ENCODE data around the gene NECTIN4.

Gene NECTIN4

DNA sequence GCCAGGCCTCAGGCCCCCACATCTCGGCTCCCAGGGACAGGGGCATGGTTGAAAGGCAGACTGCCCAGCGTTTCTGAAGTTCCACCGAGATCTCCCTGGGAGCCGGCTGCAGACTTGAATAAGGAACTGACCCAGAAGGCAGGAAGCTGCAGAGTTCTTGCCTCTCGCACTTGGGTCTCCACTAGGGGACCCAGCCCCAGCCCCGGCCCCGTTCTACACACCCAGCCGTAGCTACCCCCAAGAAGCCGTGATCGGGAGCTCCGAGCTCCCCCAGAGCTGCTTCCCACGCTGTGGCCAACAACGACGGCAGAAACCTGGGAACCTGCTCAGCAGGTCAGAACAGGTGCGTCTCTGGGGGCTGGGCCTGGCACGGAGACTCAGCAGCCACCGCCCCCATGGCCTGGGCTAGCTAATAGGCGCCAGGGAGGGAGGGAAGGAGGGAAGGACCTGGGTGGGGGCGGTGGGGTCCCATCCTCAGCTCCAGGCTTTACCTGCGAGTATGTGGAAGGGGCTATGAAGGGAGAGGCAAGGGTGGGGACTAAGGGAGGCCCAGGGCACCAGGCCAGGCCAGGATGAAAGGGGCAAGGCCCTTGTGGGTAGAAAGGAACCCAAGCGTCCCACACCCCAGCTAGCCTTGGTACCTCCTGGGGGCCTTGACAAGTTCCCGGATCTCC, at the start of gene NECTIN4:
NECTIN4 (minus strand) TSS at position 308 of the 674 bp plus-strand sequence; CDS start at position 46, 262 bp downstream.
- in situ Hi-C loops (cut with HindIII; ENCODE audit: low pct_ligation_motif_present, low sequenced_read_pairs), result no loop called here
- H3K27ac ChIP-seq, result no peak within 1 kb of the TSS
- TF ChIP-seq, protein P1, sequence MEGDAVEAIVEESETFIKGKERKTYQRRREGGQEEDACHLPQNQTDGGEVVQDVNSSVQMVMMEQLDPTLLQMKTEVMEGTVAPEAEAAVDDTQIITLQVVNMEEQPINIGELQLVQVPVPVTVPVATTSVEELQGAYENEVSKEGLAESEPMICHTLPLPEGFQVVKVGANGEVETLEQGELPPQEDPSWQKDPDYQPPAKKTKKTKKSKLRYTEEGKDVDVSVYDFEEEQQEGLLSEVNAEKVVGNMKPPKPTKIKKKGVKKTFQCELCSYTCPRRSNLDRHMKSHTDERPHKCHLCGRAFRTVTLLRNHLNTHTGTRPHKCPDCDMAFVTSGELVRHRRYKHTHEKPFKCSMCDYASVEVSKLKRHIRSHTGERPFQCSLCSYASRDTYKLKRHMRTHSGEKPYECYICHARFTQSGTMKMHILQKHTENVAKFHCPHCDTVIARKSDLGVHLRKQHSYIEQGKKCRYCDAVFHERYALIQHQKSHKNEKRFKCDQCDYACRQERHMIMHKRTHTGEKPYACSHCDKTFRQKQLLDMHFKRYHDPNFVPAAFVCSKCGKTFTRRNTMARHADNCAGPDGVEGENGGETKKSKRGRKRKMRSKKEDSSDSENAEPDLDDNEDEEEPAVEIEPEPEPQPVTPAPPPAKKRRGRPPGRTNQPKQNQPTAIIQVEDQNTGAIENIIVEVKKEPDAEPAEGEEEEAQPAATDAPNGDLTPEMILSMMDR (IDR thresholded peaks at IDR 0.05; ENCODE audit: low read depth, low read length, missing control alignments), result no peak
- no peaks in the 10 kb centered on the region for H3K27me3 ChIP-seq (replicated peaks)
- H3K4me3 ChIP-seq (ENCODE audit: low read depth, low read length), result no peak within 1 kb of the TSS
- no peaks in the 10 kb centered on the region for H3K36me3 ChIP-seq (replicated peaks)
- no peak for DNase-seq

GRCh38 chr1:161138431-161138830, 49.1 kb upstream of the NECTIN4 start:
- no peak for DNase-seq
- Histone ChIP-seq H3K27me3 (replicated peaks) (no peaks in the 10 kb centered on the region), H3K36me3 (replicated peaks) (no peaks in the 10 kb centered on the region), H3K27ac (no peak overlapping the region), H3K4me3 (ENCODE audit: low read depth, low read length) (no peak overlapping the region)
- in situ Hi-C loops (cut with HindIII; ENCODE audit: low pct_ligation_motif_present, low sequenced_read_pairs), result loop anchor here (25.0 kb wide), 1 partner anchor 101 kb away; the partner anchor contains the start of genes TSTD1 and USF1
- TF ChIP-seq, protein P1 (IDR thresholded peaks at IDR 0.05; ENCODE audit: low read depth, low read length, missing control alignments), result no peak

- no peaks in the 10 kb centered on the region for H3K27me3 ChIP-seq (replicated peaks)
- H3K4me3 ChIP-seq (ENCODE audit: low read depth, low read length), result no peak overlapping the region
- no peak overlapping the region for H3K27ac ChIP-seq
- no peak for DNase-seq
- in situ Hi-C loops (cut with HindIII; ENCODE audit: low pct_ligation_motif_present, low sequenced_read_pairs), result loop anchor here (25.0 kb wide), 1 partner anchor 101 kb away; the partner anchor contains the start of genes TSTD1 and USF1
- TF ChIP-seq, protein P1 (IDR thresholded peaks at IDR 0.05; ENCODE audit: low read depth, low read length, missing control alignments), result no peak
- H3K36me3 ChIP-seq (replicated peaks), result no peaks in the 10 kb centered on the region
Measured at GRCh38 chr1:161137881-161138280, 48.5 kb upstream of the NECTIN4 start.

GRCh38 chr1:161133220-161133740, 43.9 kb upstream of the NECTIN4 start:
- no peaks in the 10 kb centered on the region for H3K27me3 ChIP-seq (replicated peaks)
- H3K4me3 ChIP-seq (ENCODE audit: low read depth, low read length), result peak overlapping the region; percentile 92
- H3K27ac ChIP-seq, result peak overlapping the region; percentile 94
- no peak for DNase-seq
- in situ Hi-C loops (cut with HindIII; ENCODE audit: low pct_ligation_motif_present, low sequenced_read_pairs), result loop anchor here (25.0 kb wide), 1 partner anchor 96 kb away; the partner anchor contains the start of genes TSTD1 and USF1
- peaks cover 7% of the 10 kb centered on the region for H3K36me3 ChIP-seq (replicated peaks)
- TF ChIP-seq, protein P1 (IDR thresholded peaks at IDR 0.05; ENCODE audit: low read depth, low read length, missing control alignments), result no peak

GRCh38 chr1:161132410-161133219, 43.3 kb upstream of the NECTIN4 start, which contains the start of gene DEDD:
TSS of gene DEDD (minus strand) at chr1:161132667. CDS start at chr1:161124462, 8,205 bp downstream.
- TF ChIP-seq, protein P1 (IDR thresholded peaks at IDR 0.05; ENCODE audit: low read depth, low read length, missing control alignments), result no peak
- H3K27me3 ChIP-seq (replicated peaks), result no peaks in the 10 kb centered on the region
- peak within 1 kb of the TSS; percentile 92 for H3K4me3 ChIP-seq (ENCODE audit: low read depth, low read length)
- DNase-seq, result peak; percentile 94
- peak within 1 kb of the TSS; percentile 94 for H3K27ac ChIP-seq
- in situ Hi-C loops (cut with HindIII; ENCODE audit: low pct_ligation_motif_present, low sequenced_read_pairs), result loop anchor here (25.0 kb wide), 1 partner anchor 95 kb away; the partner anchor contains the start of genes TSTD1 and USF1
- peaks cover 7% of the 10 kb centered on the region for H3K36me3 ChIP-seq (replicated peaks)

Measured in brain microvascular endothelial cell (primary cell).